RWPE2 (cell line): Measurements from ENCODE around the gene NAALADL1.

ENCODE experiments used
- ATAC-seq: fragments of 200-7000 bp; cut with Tn5 transposase; 3 replicates; pipeline ENCODE4 v1.9.1; 2021; ENCODE audit warnings: low read depth
- DNase-seq: peaks from one replicate; pipeline ENCODE4 v3.0.0-alpha.2; 2020; ENCODE audit warnings: low spot score
- H3K27ac ChIP-seq: fragments of 450-650 bp; 2 replicates; pipeline ENCODE4 v1.5.1; 2017; ENCODE audit warnings: mild to moderate bottlenecking; ENCODE audit not compliant: poor library complexity, severe bottlenecking
- H3K27me3 ChIP-seq: fragments of 250-450 bp; sonication (Bioruptor Pico); 2 replicates; pipeline ENCODE4 v1.5.1; 2021; ENCODE audit warnings: mild to moderate bottlenecking, moderate library complexity; ENCODE audit not compliant: insufficient read depth, poor library complexity, severe bottlenecking
- H3K36me3 ChIP-seq: fragments of 250-450 bp; sonication (Bioruptor Pico); 2 replicates; pipeline ENCODE4 v1.5.1; 2020; ENCODE audit warnings: low read depth, mild to moderate bottlenecking, moderate library complexity
- H3K4me1 ChIP-seq: fragments of 250-450 bp; sonication (Bioruptor Pico); 2 replicates; pipeline ENCODE4 v1.5.1; 2021; ENCODE audit warnings: mild to moderate bottlenecking, moderate library complexity; ENCODE audit not compliant: insufficient read depth, poor library complexity, severe bottlenecking
- H3K4me3 ChIP-seq: fragments of 250-450 bp; sonication (Bioruptor Pico); 2 replicates; pipeline ENCODE4 v1.5.1; 2021; ENCODE audit warnings: mild to moderate bottlenecking, moderate library complexity; ENCODE audit not compliant: severe bottlenecking
- H3K9me3 ChIP-seq: fragments of 250-450 bp; sonication (Bioruptor Pico); 2 replicates; pipeline ENCODE4 v1.5.1; 2021; ENCODE audit warnings: mild to moderate bottlenecking, moderate library complexity; ENCODE audit not compliant: severe bottlenecking
- TF ChIP-seq, protein P1 (sequence below): fragments of 450-650 bp; IDR thresholded peaks from one replicate; pipeline ENCODE4 v1.5.1; 2017; ENCODE audit warnings: mild to moderate bottlenecking, moderate library complexity; ENCODE audit not compliant: poor library complexity, severe bottlenecking

Gene NAALADL1

GRCh38 chr11:65059523-65059922 is 1.2 kb upstream of the NAALADL1 start:
- ATAC-seq, result no peak
- Histone ChIP-seq H3K27me3 (no peaks in the 10 kb centered on the region), H3K4me3 (no peak overlapping the region), H3K36me3 (no peaks in the 10 kb centered on the region), H3K27ac (no peak overlapping the region), H3K9me3 (no peaks in the 10 kb centered on the region), H3K4me1 (no peaks in the 10 kb centered on the region)
- DNase-seq, result no peak
- TF ChIP-seq, protein P1, sequence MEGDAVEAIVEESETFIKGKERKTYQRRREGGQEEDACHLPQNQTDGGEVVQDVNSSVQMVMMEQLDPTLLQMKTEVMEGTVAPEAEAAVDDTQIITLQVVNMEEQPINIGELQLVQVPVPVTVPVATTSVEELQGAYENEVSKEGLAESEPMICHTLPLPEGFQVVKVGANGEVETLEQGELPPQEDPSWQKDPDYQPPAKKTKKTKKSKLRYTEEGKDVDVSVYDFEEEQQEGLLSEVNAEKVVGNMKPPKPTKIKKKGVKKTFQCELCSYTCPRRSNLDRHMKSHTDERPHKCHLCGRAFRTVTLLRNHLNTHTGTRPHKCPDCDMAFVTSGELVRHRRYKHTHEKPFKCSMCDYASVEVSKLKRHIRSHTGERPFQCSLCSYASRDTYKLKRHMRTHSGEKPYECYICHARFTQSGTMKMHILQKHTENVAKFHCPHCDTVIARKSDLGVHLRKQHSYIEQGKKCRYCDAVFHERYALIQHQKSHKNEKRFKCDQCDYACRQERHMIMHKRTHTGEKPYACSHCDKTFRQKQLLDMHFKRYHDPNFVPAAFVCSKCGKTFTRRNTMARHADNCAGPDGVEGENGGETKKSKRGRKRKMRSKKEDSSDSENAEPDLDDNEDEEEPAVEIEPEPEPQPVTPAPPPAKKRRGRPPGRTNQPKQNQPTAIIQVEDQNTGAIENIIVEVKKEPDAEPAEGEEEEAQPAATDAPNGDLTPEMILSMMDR, result no peak

GRCh38 chr11:65058012-65058411 is 341 bp downstream of the NAALADL1 start:
- Histone ChIP-seq H3K4me1 (no peaks in the 10 kb centered on the region), H3K4me3 (no peak overlapping the region), H3K27ac (no peak overlapping the region), H3K27me3 (no peaks in the 10 kb centered on the region), H3K36me3 (no peaks in the 10 kb centered on the region), H3K9me3 (no peaks in the 10 kb centered on the region)
- DNase-seq, result no peak
- TF ChIP-seq, protein P1, result no peak
- no peak for ATAC-seq

GRCh38 chr11:65057526-65057925 is 827 bp downstream of the NAALADL1 start:
- ATAC-seq (no peak), DNase-seq (no peak)
- H3K4me3 ChIP-seq, result no peak overlapping the region
- TF ChIP-seq, protein P1, result no peak
- H3K27ac ChIP-seq, result no peak overlapping the region
- H3K4me1 ChIP-seq, result no peaks in the 10 kb centered on the region
- H3K27me3 ChIP-seq, result no peaks in the 10 kb centered on the region
- no peaks in the 10 kb centered on the region for H3K9me3 ChIP-seq
- no peaks in the 10 kb centered on the region for H3K36me3 ChIP-seq

- ATAC-seq, result no peak
- Histone ChIP-seq H3K27ac (no peak overlapping the region), H3K4me3 (no peak overlapping the region), H3K4me1 (no peaks in the 10 kb centered on the region), H3K27me3 (no peaks in the 10 kb centered on the region), H3K36me3 (no peaks in the 10 kb centered on the region), H3K9me3 (no peaks in the 10 kb centered on the region)
- DNase-seq, result no peak
- TF ChIP-seq, protein P1, result no peak
Observed at GRCh38 chr11:65056999-65057398, 1.4 kb downstream of the NAALADL1 start.

GRCh38 chr11:65055538-65055937 is 2.8 kb downstream of the NAALADL1 start:
- no peak overlapping the region for H3K27ac ChIP-seq
- no peaks in the 10 kb centered on the region for H3K4me1 ChIP-seq
- H3K9me3 ChIP-seq, result no peaks in the 10 kb centered on the region
- H3K4me3 ChIP-seq, result no peak overlapping the region
- TF ChIP-seq, protein P1, result no peak
- no peak for DNase-seq
- no peaks in the 10 kb centered on the region for H3K27me3 ChIP-seq
- no peak for ATAC-seq
- H3K36me3 ChIP-seq, result no peaks in the 10 kb centered on the region
